IPS-15b (cell line): ENCODE results near the gene LGALS9.

Experiments
- H3K27me3 ChIP-seq: one replicate; pipeline ENCODE4 v1.6.1; 2013; ENCODE audit warnings: low read length; ENCODE audit not compliant: control insufficient read depth, insufficient read depth
- H3K36me3 ChIP-seq: one replicate; pipeline ENCODE4 v1.6.1; 2013; ENCODE audit warnings: low read length; ENCODE audit not compliant: control insufficient read depth, insufficient read depth
- H3K4me1 ChIP-seq: one replicate; pipeline ENCODE4 v1.6.1; 2013; ENCODE audit warnings: mild to moderate bottlenecking, low read length; ENCODE audit not compliant: control insufficient read depth, insufficient read depth
- H3K4me3 ChIP-seq: one replicate; pipeline ENCODE4 v1.5.1; 2013; ENCODE audit warnings: low read depth, low read length
- H3K9ac ChIP-seq: one replicate; pipeline ENCODE4 v1.6.1; 2013; ENCODE audit warnings: low read depth, mild to moderate bottlenecking, low read length
- H3K9me3 ChIP-seq: one replicate; pipeline ENCODE4 v1.6.1; 2013; ENCODE audit warnings: mild to moderate bottlenecking, low read length; ENCODE audit not compliant: control insufficient read depth, insufficient read depth

Gene LGALS9

GRCh38 chr17:27596566-27597187 lies 34.3 kb upstream of the LGALS9 start:
- H3K27me3 ChIP-seq = no peaks in the 10 kb centered on the region
- H3K9me3 ChIP-seq = no peaks in the 10 kb centered on the region
- H3K36me3 ChIP-seq = peaks cover 8% of the 10 kb centered on the region
- H3K4me3 ChIP-seq = no peak overlapping the region
- H3K9ac ChIP-seq = no peak overlapping the region
- H3K4me1 ChIP-seq = no peaks in the 10 kb centered on the region

- Histone ChIP-seq H3K4me1 (no peaks in the 10 kb centered on the region), H3K9me3 (no peaks in the 10 kb centered on the region), H3K4me3 (no peak overlapping the region), H3K27me3 (no peaks in the 10 kb centered on the region), H3K36me3 (peaks cover 8% of the 10 kb centered on the region), H3K9ac (no peak overlapping the region)
Measured at GRCh38 chr17:27597188-27597580, 33.8 kb upstream of the LGALS9 start.

- H3K4me1 ChIP-seq = no peaks in the 10 kb centered on the region
- no peaks in the 10 kb centered on the region for H3K9me3 ChIP-seq
- no peak overlapping the region for H3K4me3 ChIP-seq
- H3K9ac ChIP-seq = no peak overlapping the region
- peaks cover 8% of the 10 kb centered on the region for H3K36me3 ChIP-seq
- no peaks in the 10 kb centered on the region for H3K27me3 ChIP-seq
Measured at GRCh38 chr17:27597783-27598320, 33.1 kb upstream of the LGALS9 start.

GRCh38 chr17:27598337-27599050 lies 32.5 kb upstream of the LGALS9 start:
- Histone ChIP-seq H3K4me3 (no peak overlapping the region), H3K9ac (no peak overlapping the region), H3K9me3 (no peaks in the 10 kb centered on the region), H3K36me3 (peaks cover 5% of the 10 kb centered on the region), H3K27me3 (no peaks in the 10 kb centered on the region), H3K4me1 (no peaks in the 10 kb centered on the region)

GRCh38 chr17:27600471-27600870 lies 30.5 kb upstream of the LGALS9 start:
- H3K4me1 ChIP-seq = no peaks in the 10 kb centered on the region
- no peaks in the 10 kb centered on the region for H3K9me3 ChIP-seq
- H3K4me3 ChIP-seq = no peak overlapping the region
- no peaks in the 10 kb centered on the region for H3K27me3 ChIP-seq
- peaks cover 13% of the 10 kb centered on the region for H3K36me3 ChIP-seq
- no peak overlapping the region for H3K9ac ChIP-seq

GRCh38 chr17:27601069-27601974 lies 29.7 kb upstream of the LGALS9 start:
- Histone ChIP-seq H3K36me3 (peaks cover 18% of the 10 kb centered on the region), H3K9me3 (no peaks in the 10 kb centered on the region), H3K4me3 (no peak overlapping the region), H3K4me1 (no peaks in the 10 kb centered on the region), H3K9ac (no peak overlapping the region), H3K27me3 (no peaks in the 10 kb centered on the region)

GRCh38 chr17:27601975-27602302 lies 29.0 kb upstream of the LGALS9 start:
- Histone ChIP-seq H3K4me3 (no peak overlapping the region), H3K9me3 (no peaks in the 10 kb centered on the region), H3K9ac (no peak overlapping the region), H3K4me1 (no peaks in the 10 kb centered on the region), H3K27me3 (no peaks in the 10 kb centered on the region), H3K36me3 (peaks cover 18% of the 10 kb centered on the region)

GRCh38 chr17:27602721-27603420 lies 28.1 kb upstream of the LGALS9 start:
- peaks cover 19% of the 10 kb centered on the region for H3K36me3 ChIP-seq

GRCh38 chr17:27603421-27603770 lies 27.6 kb upstream of the LGALS9 start:
- Histone ChIP-seq H3K9me3 (no peaks in the 10 kb centered on the region), H3K36me3 (peaks cover 19% of the 10 kb centered on the region), H3K27me3 (no peaks in the 10 kb centered on the region), H3K9ac (no peak overlapping the region), H3K4me3 (no peak overlapping the region), H3K4me1 (no peaks in the 10 kb centered on the region)

More at GRCh38 chr17:27602721-27603420, 28.1 kb upstream of the LGALS9 start:
- no peaks in the 10 kb centered on the region for H3K27me3 ChIP-seq
- no peaks in the 10 kb centered on the region for H3K4me1 ChIP-seq
- H3K4me3 ChIP-seq = no peak overlapping the region
- no peak overlapping the region for H3K9ac ChIP-seq
- no peaks in the 10 kb centered on the region for H3K9me3 ChIP-seq

GRCh38 chr17:27603880-27604794 lies 26.9 kb upstream of the LGALS9 start:
- no peak overlapping the region for H3K4me3 ChIP-seq
- H3K9me3 ChIP-seq = no peaks in the 10 kb centered on the region
- H3K36me3 ChIP-seq = peaks cover 25% of the 10 kb centered on the region
- H3K4me1 ChIP-seq = no peaks in the 10 kb centered on the region
- H3K27me3 ChIP-seq = no peaks in the 10 kb centered on the region
- no peak overlapping the region for H3K9ac ChIP-seq
